HFFc6 (cell line): Measurements from ENCODE around the gene NGLY1. TPM values are rescaled to one million over a fixed set of nuclear protein-coding genes. Genes with fewer than 3 reads are reported as not detected.

Source experiments
- DNase-seq: peaks from one replicate; pipeline ENCODE4 v3.0.0-alpha.2; 2018
- H3K27ac Mint-ChIP-seq: 2 replicates; pipeline ENCODE4 v1.8.0; 2020; ENCODE audit warnings: mild to moderate bottlenecking, mixed read lengths
- H3K27me3 Mint-ChIP-seq: 2 replicates; pipeline ENCODE4 v1.8.0; 2021; ENCODE audit warnings: mild to moderate bottlenecking, moderate library complexity, mixed read lengths; ENCODE audit not compliant: insufficient read depth
- H3K36me3 Mint-ChIP-seq: 2 replicates; pipeline ENCODE4 v1.8.0; 2021; ENCODE audit warnings: low read depth, mixed read lengths
- H3K4me1 Mint-ChIP-seq: 2 replicates; pipeline ENCODE4 v1.8.0; 2020; ENCODE audit warnings: low read depth, mixed read lengths
- H3K4me3 Mint-ChIP-seq: 2 replicates; pipeline ENCODE4 v1.8.0; 2020; ENCODE audit warnings: mild to moderate bottlenecking, moderate library complexity, mixed read lengths
- H3K9me3 Mint-ChIP-seq: 2 replicates; pipeline ENCODE4 v1.8.0; 2020; ENCODE audit warnings: mild to moderate bottlenecking, mixed read lengths
- total RNA-seq, 6 experiments: library from RNA; stranded (reverse); fragmentation: NEBNext Ultra II Directional; extraction: Animal tissue kit (Norgen Biotek cat#: 25700); gene quantifications; 2 replicates in 1 of 6; 3 replicates in 5 of 6; pipeline ENCODE4 v1.2.3, GENCODE V29; 2021
- TF ChIP-seq, protein P1 (sequence below): fragments of 200-600 bp; sonication (generic); IDR thresholded peaks from 2 replicates; pipeline ENCODE4 v1.5.0; 2021; ENCODE audit warnings: antibody characterized with exemption, mild to moderate bottlenecking

The NGLY1 gene
- total RNA-seq, 6 experiments from 2014 or later = 21.7 to 27.6 (median 24.3) TPM

GRCh38 chr3:25817107-25817506 is 33.9 kb upstream of the NGLY1 start:
- Mint-ChIP-seq H3K27ac (no peak overlapping the region), H3K4me3 (no peak overlapping the region), H3K9me3 (no peaks in the 10 kb centered on the region), H3K36me3 (no peaks in the 10 kb centered on the region), H3K4me1 (peaks cover 17% of the 10 kb centered on the region), H3K27me3 (peaks cover 4% of the 10 kb centered on the region)
- no peak for DNase-seq
- TF ChIP-seq, protein P1, sequence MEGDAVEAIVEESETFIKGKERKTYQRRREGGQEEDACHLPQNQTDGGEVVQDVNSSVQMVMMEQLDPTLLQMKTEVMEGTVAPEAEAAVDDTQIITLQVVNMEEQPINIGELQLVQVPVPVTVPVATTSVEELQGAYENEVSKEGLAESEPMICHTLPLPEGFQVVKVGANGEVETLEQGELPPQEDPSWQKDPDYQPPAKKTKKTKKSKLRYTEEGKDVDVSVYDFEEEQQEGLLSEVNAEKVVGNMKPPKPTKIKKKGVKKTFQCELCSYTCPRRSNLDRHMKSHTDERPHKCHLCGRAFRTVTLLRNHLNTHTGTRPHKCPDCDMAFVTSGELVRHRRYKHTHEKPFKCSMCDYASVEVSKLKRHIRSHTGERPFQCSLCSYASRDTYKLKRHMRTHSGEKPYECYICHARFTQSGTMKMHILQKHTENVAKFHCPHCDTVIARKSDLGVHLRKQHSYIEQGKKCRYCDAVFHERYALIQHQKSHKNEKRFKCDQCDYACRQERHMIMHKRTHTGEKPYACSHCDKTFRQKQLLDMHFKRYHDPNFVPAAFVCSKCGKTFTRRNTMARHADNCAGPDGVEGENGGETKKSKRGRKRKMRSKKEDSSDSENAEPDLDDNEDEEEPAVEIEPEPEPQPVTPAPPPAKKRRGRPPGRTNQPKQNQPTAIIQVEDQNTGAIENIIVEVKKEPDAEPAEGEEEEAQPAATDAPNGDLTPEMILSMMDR = no peak

DNA sequence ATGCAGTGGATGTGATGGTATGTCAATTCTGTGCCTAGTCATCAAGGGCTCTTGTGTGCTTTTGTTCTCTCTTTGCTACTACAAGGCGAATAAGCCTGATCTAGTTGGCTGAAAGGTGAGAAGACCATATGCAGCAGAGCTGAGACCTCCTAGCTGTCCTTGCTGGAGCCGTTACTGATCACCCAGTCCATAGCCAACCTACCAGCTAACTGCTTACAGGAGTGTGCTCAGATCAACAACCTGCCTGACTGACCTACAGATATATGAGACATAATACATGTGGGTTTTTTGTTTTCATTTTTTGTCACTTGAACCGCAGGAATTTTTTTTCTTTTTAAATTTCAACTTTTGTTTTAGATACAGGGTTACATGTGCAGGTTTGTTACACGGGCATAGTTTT is 29.4 kb upstream of the NGLY1 start:
- Mint-ChIP-seq H3K36me3 (no peaks in the 10 kb centered on the region), H3K4me3 (no peak overlapping the region), H3K4me1 (no peaks in the 10 kb centered on the region), H3K27ac (no peak overlapping the region), H3K27me3 (peaks cover 4% of the 10 kb centered on the region; the same call in 1 of the 2 replicates), H3K9me3 (no peaks in the 10 kb centered on the region)
- no peak for DNase-seq
- TF ChIP-seq, protein P1 = no peak

- no peak for DNase-seq
- no peaks in the 10 kb centered on the region; the same call in 1 of the 2 replicates for H3K27me3 Mint-ChIP-seq
- H3K9me3 Mint-ChIP-seq = no peaks in the 10 kb centered on the region
- no peak overlapping the region for H3K4me3 Mint-ChIP-seq
- TF ChIP-seq, protein P1 = no peak
- no peaks in the 10 kb centered on the region for H3K36me3 Mint-ChIP-seq
- no peak overlapping the region for H3K27ac Mint-ChIP-seq
- no peaks in the 10 kb centered on the region for H3K4me1 Mint-ChIP-seq
Measured at GRCh38 chr3:25804676-25805075, 21.4 kb upstream of the NGLY1 start.

- Mint-ChIP-seq H3K4me1 (no peaks in the 10 kb centered on the region), H3K27ac (no peak overlapping the region)
- DNase-seq = no peak
Measured at GRCh38 chr3:25803833-25804232, 20.6 kb upstream of the NGLY1 start.

GRCh38 chr3:25801786-25802185 is 18.5 kb upstream of the NGLY1 start:
- no peaks in the 10 kb centered on the region; the same call in 1 of the 2 replicates for H3K27me3 Mint-ChIP-seq
- H3K4me1 Mint-ChIP-seq = no peaks in the 10 kb centered on the region
- DNase-seq = no peak
- no peak overlapping the region for H3K4me3 Mint-ChIP-seq
- no peaks in the 10 kb centered on the region for H3K9me3 Mint-ChIP-seq
- H3K36me3 Mint-ChIP-seq = no peaks in the 10 kb centered on the region
- no peak overlapping the region for H3K27ac Mint-ChIP-seq
- TF ChIP-seq, protein P1 = no peak

More at GRCh38 chr3:25803833-25804232, 20.6 kb upstream of the NGLY1 start:
- Mint-ChIP-seq H3K4me3 (no peak overlapping the region), H3K27me3 (no peaks in the 10 kb centered on the region; the same call in 1 of the 2 replicates), H3K36me3 (no peaks in the 10 kb centered on the region), H3K9me3 (no peaks in the 10 kb centered on the region)
- TF ChIP-seq, protein P1 = no peak
